ENCODE measurements around the gene MECP2.
A peak's percentile ranks its signal among the peaks of the same experiment; 100 is the strongest.

The MECP2 gene

DNA sequence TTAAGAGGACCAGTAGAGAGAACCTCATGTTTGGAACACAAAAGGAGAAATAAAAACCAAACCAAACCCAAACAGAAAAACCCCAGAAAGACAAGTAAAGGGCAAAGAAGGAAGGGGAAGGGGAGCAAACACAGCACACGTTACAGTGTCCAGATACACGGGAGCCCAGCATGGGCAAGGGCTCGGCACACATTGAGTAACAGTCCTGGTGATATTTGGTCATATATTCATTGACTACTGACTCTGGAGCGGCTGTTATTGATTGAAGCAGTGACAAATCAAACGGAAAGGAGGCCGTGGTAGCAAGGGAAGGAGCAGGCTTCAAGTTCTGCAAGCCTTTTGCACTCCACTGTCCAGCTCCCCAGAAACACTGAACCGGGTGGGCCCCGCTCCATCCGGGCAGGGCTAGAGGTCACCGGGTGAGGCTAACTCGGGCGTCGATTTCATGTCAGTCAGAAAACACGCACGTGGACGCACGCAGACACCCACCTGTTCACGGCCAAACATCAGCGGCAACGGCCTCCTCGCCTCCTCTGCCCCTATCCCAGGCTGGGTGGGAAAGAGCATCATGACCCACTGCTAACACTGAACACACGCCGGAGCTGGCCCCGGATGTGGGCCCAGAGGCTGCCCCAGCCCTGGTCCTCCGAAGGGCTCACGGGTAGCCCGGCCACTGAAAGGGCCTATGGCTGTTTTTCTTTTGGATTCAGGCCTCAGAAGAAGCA lies 74.1 kb downstream of the MECP2 start:
- H3K36me3 ChIP-seq (ENCODE audit: insufficient read depth, low read length), result peaks cover 16% of the 10 kb centered on the region; the same call in 1 of the 2 replicates
- no peaks in the 10 kb centered on the region for H4K20me1 ChIP-seq (ENCODE audit: insufficient read depth, low read length, poor library complexity, severe bottlenecking)
- H2AFZ ChIP-seq (ENCODE audit: low read length), result no peak overlapping the region
- no peaks in the 10 kb centered on the region for H3F3A ChIP-seq (ENCODE audit: low read depth)
- no peak overlapping the region for H3K4me2 ChIP-seq (ENCODE audit: low read depth, low read length, poor library complexity, severe bottlenecking)
- peaks cover 22% of the 10 kb centered on the region for H3K79me2 ChIP-seq (ENCODE audit: insufficient read depth, low read length)
- no peaks in the 10 kb centered on the region for H3K4me1 ChIP-seq (ENCODE audit: insufficient read depth, low read length, poor library complexity, severe bottlenecking)
- TF ChIP-seq, protein P1, sequence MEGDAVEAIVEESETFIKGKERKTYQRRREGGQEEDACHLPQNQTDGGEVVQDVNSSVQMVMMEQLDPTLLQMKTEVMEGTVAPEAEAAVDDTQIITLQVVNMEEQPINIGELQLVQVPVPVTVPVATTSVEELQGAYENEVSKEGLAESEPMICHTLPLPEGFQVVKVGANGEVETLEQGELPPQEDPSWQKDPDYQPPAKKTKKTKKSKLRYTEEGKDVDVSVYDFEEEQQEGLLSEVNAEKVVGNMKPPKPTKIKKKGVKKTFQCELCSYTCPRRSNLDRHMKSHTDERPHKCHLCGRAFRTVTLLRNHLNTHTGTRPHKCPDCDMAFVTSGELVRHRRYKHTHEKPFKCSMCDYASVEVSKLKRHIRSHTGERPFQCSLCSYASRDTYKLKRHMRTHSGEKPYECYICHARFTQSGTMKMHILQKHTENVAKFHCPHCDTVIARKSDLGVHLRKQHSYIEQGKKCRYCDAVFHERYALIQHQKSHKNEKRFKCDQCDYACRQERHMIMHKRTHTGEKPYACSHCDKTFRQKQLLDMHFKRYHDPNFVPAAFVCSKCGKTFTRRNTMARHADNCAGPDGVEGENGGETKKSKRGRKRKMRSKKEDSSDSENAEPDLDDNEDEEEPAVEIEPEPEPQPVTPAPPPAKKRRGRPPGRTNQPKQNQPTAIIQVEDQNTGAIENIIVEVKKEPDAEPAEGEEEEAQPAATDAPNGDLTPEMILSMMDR (conservative IDR thresholded peaks at IDR 0.05; ENCODE audit: low read length), result no peak
- TF ChIP-seq EZH2phosphoT487 (IDR thresholded peaks at IDR 0.05; ENCODE audit: borderline replicate concordance), result no peak
- H3K27me3 ChIP-seq (ENCODE audit: insufficient read depth, low read length, poor library complexity, severe bottlenecking), result no peaks in the 10 kb centered on the region
- no peaks in the 10 kb centered on the region for H3K9me3 ChIP-seq (ENCODE audit: insufficient read depth, low read depth, low read length)
- H3K4me3 ChIP-seq (ENCODE audit: low read length, poor library complexity, severe bottlenecking), result no peak overlapping the region
- no peak overlapping the region for H3K9ac ChIP-seq (ENCODE audit: low read depth, low read length, poor library complexity, severe bottlenecking)
- H3K9me2 ChIP-seq (replicated peaks; ENCODE audit: low read depth, low read length), result no peaks in the 10 kb centered on the region

DNA sequence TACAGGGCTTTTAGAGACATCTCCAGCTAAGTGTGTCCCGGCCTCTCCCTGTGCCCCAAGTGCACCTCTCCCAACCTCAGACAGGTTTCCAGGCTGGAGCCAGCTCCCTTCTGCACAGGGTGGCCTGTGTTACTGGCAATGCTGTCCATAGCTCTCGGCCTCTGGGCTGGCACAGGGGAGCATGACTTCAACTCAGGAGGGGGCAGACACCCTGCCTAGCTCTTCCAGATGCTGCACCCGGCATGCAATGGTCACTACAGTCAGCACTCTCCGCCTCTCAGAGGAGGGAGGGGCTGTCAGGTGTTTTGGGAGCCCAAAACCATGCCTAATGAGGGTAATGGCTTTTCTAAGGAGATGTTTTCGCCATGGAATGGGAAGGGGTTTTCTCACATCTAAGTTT lies 75.4 kb downstream of the MECP2 start:
- Histone ChIP-seq H3K4me2 (ENCODE audit: low read depth, low read length, poor library complexity, severe bottlenecking) (no peak overlapping the region), H2AFZ (ENCODE audit: low read length) (no peak overlapping the region), H3K27me3 (ENCODE audit: insufficient read depth, low read length, poor library complexity, severe bottlenecking) (no peaks in the 10 kb centered on the region), H3K9ac (ENCODE audit: low read depth, low read length, poor library complexity, severe bottlenecking) (no peak overlapping the region), H3K4me1 (ENCODE audit: insufficient read depth, low read length, poor library complexity, severe bottlenecking) (no peaks in the 10 kb centered on the region), H3K36me3 (ENCODE audit: insufficient read depth, low read length) (peaks cover 2% of the 10 kb centered on the region; the same call in 1 of the 2 replicates), H3F3A (ENCODE audit: low read depth) (no peaks in the 10 kb centered on the region), H3K9me2 (replicated peaks; ENCODE audit: low read depth, low read length) (no peaks in the 10 kb centered on the region), H3K4me3 (ENCODE audit: low read length, poor library complexity, severe bottlenecking) (no peak overlapping the region), H4K20me1 (ENCODE audit: insufficient read depth, low read length, poor library complexity, severe bottlenecking) (no peaks in the 10 kb centered on the region), H3K79me2 (ENCODE audit: insufficient read depth, low read length) (peaks cover 35% of the 10 kb centered on the region), H3K9me3 (ENCODE audit: insufficient read depth, low read depth, low read length) (no peaks in the 10 kb centered on the region)
- no peak for TF ChIP-seq EZH2phosphoT487 (IDR thresholded peaks at IDR 0.05; ENCODE audit: borderline replicate concordance)
- TF ChIP-seq, protein P1 (conservative IDR thresholded peaks at IDR 0.05; ENCODE audit: low read length), result no peak

DNA sequence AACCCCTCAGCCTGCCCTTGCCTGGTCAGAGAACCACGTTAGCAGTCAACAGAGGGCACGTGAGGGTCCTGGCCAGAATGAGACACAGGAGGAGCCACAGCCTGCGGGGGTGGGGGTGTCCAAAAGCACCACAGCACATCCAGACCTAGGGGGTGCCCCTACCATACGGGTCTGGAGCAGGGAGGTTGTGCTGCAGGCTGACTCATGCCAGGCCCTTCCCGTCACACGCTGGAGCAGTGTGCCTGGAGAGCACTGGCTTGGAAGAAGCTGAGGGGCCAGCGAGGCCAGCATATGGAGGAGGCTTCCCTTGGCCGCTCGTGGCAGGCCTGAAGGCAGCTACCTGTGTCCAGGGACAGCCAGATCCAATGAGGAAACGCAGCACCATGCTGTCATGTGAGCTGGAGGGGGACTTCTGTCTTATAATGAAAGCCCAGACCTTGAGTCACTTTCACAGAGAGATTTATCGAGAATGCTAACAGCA lies 76.3 kb downstream of the MECP2 start:
- Histone ChIP-seq H2AFZ (ENCODE audit: low read length) (no peak overlapping the region), H3K9me2 (replicated peaks; ENCODE audit: low read depth, low read length) (no peaks in the 10 kb centered on the region), H3K36me3 (ENCODE audit: insufficient read depth, low read length) (peaks cover 4% of the 10 kb centered on the region; the same call in 1 of the 2 replicates), H3F3A (ENCODE audit: low read depth) (no peaks in the 10 kb centered on the region), H3K4me3 (ENCODE audit: low read length, poor library complexity, severe bottlenecking) (peak overlapping the region; percentile 81), H4K20me1 (ENCODE audit: insufficient read depth, low read length, poor library complexity, severe bottlenecking) (no peaks in the 10 kb centered on the region), H3K4me2 (ENCODE audit: low read depth, low read length, poor library complexity, severe bottlenecking) (peak overlapping the region; percentile 86), H3K4me1 (ENCODE audit: insufficient read depth, low read length, poor library complexity, severe bottlenecking) (no peaks in the 10 kb centered on the region), H3K27me3 (ENCODE audit: insufficient read depth, low read length, poor library complexity, severe bottlenecking) (no peaks in the 10 kb centered on the region), H3K9ac (ENCODE audit: low read depth, low read length, poor library complexity, severe bottlenecking) (peak overlapping the region; percentile 84), H3K9me3 (ENCODE audit: insufficient read depth, low read depth, low read length) (no peaks in the 10 kb centered on the region), H3K79me2 (ENCODE audit: insufficient read depth, low read length) (peaks cover 45% of the 10 kb centered on the region)
- TF ChIP-seq EZH2phosphoT487 (IDR thresholded peaks at IDR 0.05; ENCODE audit: borderline replicate concordance), result no peak
